NCI-H774 (cell line): ENCODE results near the gene PSMD13.

Experiments
- DNase-seq: peaks from one replicate; lab custom pipeline; 2025; lab: John Stamatoyannopoulos, UW

Gene PSMD13

GRCh38 chr11:289398-289711 lies 52.6 kb downstream of the PSMD13 start:
- no peak for DNase-seq

- DNase-seq, result no peak
Observed at GRCh38 chr11:289712-290620, 53.2 kb downstream of the PSMD13 start.

- no peak for DNase-seq
Observed at GRCh38 chr11:290621-291231, 54.0 kb downstream of the PSMD13 start.

- no peak for DNase-seq
Observed at GRCh38 chr11:291281-292210, 54.8 kb downstream of the PSMD13 start.

GRCh38 chr11:292211-293121 lies 55.7 kb downstream of the PSMD13 start:
- DNase-seq, result no peak

- no peak for DNase-seq
Observed at GRCh38 chr11:293271-293851, 56.6 kb downstream of the PSMD13 start.

GRCh38 chr11:293852-294661 lies 57.3 kb downstream of the PSMD13 start:
- no peak for DNase-seq

GRCh38 chr11:294780-295179 lies 58.0 kb downstream of the PSMD13 start:
- DNase-seq, result no peak

- DNase-seq, result no peak
Observed at GRCh38 chr11:295351-296170, 58.8 kb downstream of the PSMD13 start.

GRCh38 chr11:296171-297050 lies 59.6 kb downstream of the PSMD13 start:
- DNase-seq, result no peak

- no peak for DNase-seq
Observed at GRCh38 chr11:297051-297585, 60.3 kb downstream of the PSMD13 start.

GRCh38 chr11:297586-298405 lies 61.0 kb downstream of the PSMD13 start:
- no peak for DNase-seq

GRCh38 chr11:298406-299065 lies 61.8 kb downstream of the PSMD13 start:
- DNase-seq, result no peak

- DNase-seq, result no peak
Observed at GRCh38 chr11:299081-299891, 62.5 kb downstream of the PSMD13 start, which contains the start of gene IFITM5. Gene IFITM5 (minus strand): TSS chr11:299526. CDS start chr11:299490, 36 bp downstream.

- DNase-seq, result no peak
Observed at GRCh38 chr11:299951-300735, 63.4 kb downstream of the PSMD13 start.
